ENCODE measurements around the gene VSTM2B. TPM values are rescaled to one million over a fixed set of nuclear protein-coding genes. Genes with fewer than 3 reads are reported as not detected.

The VSTM2B gene
- total and polyA plus RNA-seq, 2 of the 13 experiments (the other 11 are each of a cell fraction or from before 2014, with no cell fraction given): not detected

GRCh38 chr19:29539670-29540069, 13.9 kb downstream of the VSTM2B start:
- no peak overlapping the region for H3K27ac ChIP-seq (ENCODE audit: extremely low read length, insufficient read depth, low read length)
- no peak overlapping the region for H3K4me2 ChIP-seq (ENCODE audit: low read depth, low read length)
- TF ChIP-seq SNAPC4 (CRISPR knock-in tag; IDR thresholded peaks at IDR 0.05): no peak
- TF ChIP-seq ZUFSP (CRISPR knock-in tag; IDR thresholded peaks at IDR 0.05; ENCODE audit: borderline replicate concordance): no peak
- TF ChIP-seq KAT2B (IDR thresholded peaks at IDR 0.05; ENCODE audit: borderline replicate concordance, low read depth, low read length): no peak
- TF ChIP-seq ZNF431 (CRISPR knock-in tag; IDR thresholded peaks at IDR 0.05; ENCODE audit: borderline replicate concordance, low read depth): no peak
- no peak for TF ChIP-seq PRDM4 (CRISPR knock-in tag; IDR thresholded peaks at IDR 0.05; ENCODE audit: borderline replicate concordance)
- intact Hi-C loops (cut with micrococcal nuclease; ENCODE audit: unreplicated experiment) (no loop called here), in situ Hi-C loops (cut with HindIII; ENCODE audit: extremely low pct_ligation_motif_present, low pct_unique_long_range_greater_than_20kb) (no loop called here)
- DNase-seq (ENCODE audit: low spot score) (no peak), ATAC-seq (no peak), FAIRE-seq (no peak)
- no peaks in the 10 kb centered on the region for H3K36me3 ChIP-seq (replicated peaks in 1 of 2; ENCODE audit: control insufficient read depth in 1 of 2, insufficient read depth in 2 of 2, low read length in 2 of 2)
- POLR2A ChIA-PET: no interaction called here
- H3K9me3 ChIP-seq (ENCODE audit: low read length): no peaks in the 10 kb centered on the region
- H4K20me1 ChIP-seq (ENCODE audit: insufficient read depth, low read length): no peaks in the 10 kb centered on the region
- no peaks in the 10 kb centered on the region for H3K4me1 ChIP-seq (ENCODE audit: insufficient read depth, low read length)
- no peak overlapping the region for H3K4me3 ChIP-seq (replicated peaks in 1 of 3; ENCODE audit: insufficient read depth in 1 of 3, low read depth in 2 of 3, low read length in 3 of 3)
- 9% methylated on average over 2 of the region's 6 CpGs for WGBS (ENCODE audit: low lambda C conversion rate)
- no peak overlapping the region for H3K9ac ChIP-seq (ENCODE audit: insufficient read depth, low read depth, low read length)
- H3K27me3 ChIP-seq (ENCODE audit: control insufficient read depth in 1 of 2, insufficient read depth in 2 of 2, low read length in 2 of 2): no peaks in the 10 kb centered on the region
- no peak overlapping the region for H2AFZ ChIP-seq (ENCODE audit: low read length)
- CTCF ChIA-PET (ENCODE audit: low intra/inter-chr PET ratio, low total read pairs): no interaction called here
- BruUV-seq (replicated peaks): no TSS peak
- H3K79me2 ChIP-seq (ENCODE audit: insufficient read depth, low read length): no peaks in the 10 kb centered on the region
